GM12801 (cell line): ENCODE data around the gene CACNA1C.

Experiments used
- CTCF ChIP-seq: IDR thresholded peaks from one replicate; pipeline ENCODE4 v1.5.1; 2011; ENCODE audit warnings: control low read depth; ENCODE audit not compliant: insufficient read length; ENCODE audit errors: extremely low read depth

CACNA1C gene

GRCh38 chr12:2039034-2039433 is 13.8 kb upstream of the CACNA1C start:
- no peak for TF ChIP-seq CTCF

- no peak for TF ChIP-seq CTCF
Measured at GRCh38 chr12:2043054-2043453, 9.7 kb upstream of the CACNA1C start.

- no peak for TF ChIP-seq CTCF
Measured at GRCh38 chr12:2044165-2044564, 8.6 kb upstream of the CACNA1C start.

- TF ChIP-seq CTCF: no peak
Measured at GRCh38 chr12:2046957-2047356, 5.8 kb upstream of the CACNA1C start.

- TF ChIP-seq CTCF: no peak
Measured at GRCh38 chr12:2047752-2048151, 5.0 kb upstream of the CACNA1C start.

GRCh38 chr12:2049604-2050540 is 2.9 kb upstream of the CACNA1C start:
- no peak for TF ChIP-seq CTCF

GRCh38 chr12:2051700-2052621 is 826 bp upstream of the CACNA1C start:
- no peak for TF ChIP-seq CTCF
